Panc1 (cell line): ENCODE data around the gene MEGF11. TPM values are rescaled to one million over a fixed set of nuclear protein-coding genes. Genes with fewer than 3 reads are reported as not detected.

Experiments used
- ATAC-seq: fragments of 200-7000 bp; cut with Tn5 transposase; 2 replicates; pipeline ENCODE4 v1.9.1; 2020; ENCODE audit warnings: mild to moderate bottlenecking, moderate library complexity
- BruUV-seq: library from RNA; stranded (reverse); fragments of 400-500 nt; replicated peaks from 2 replicates; lab custom pipeline; 2021; lab: Mats Ljungman, UMichigan
- CTCF ChIA-PET: fragments of 300-600 bp; sonication (Branson Sonifier 250); formaldehyde crosslinking; loops from one replicate; lab custom pipeline; 2022; ENCODE audit warnings: antibody characterized with exemption; lab: Charles Lee
- POLR2A ChIA-PET: fragments of 300-600 bp; sonication (Branson Sonifier 250); formaldehyde crosslinking; loops from one replicate; lab custom pipeline; 2022; ENCODE audit warnings: antibody characterized with exemption; lab: Charles Lee
- DNase-seq: peaks from one replicate; pipeline ENCODE4 v3.0.0-alpha.2; 2010; ENCODE audit warnings: low read depth, low spot score
- H3K27ac ChIP-seq: 2 replicates; pipeline ENCODE4 v1.5.1; 2011; ENCODE audit warnings: mild to moderate bottlenecking, low read length, inconsistent platforms
- H3K27me3 ChIP-seq: fragments of 200-500 bp; sonication (Bioruptor generic); 2 replicates; pipeline ENCODE4 v1.6.0; 2014; ENCODE audit warnings: low read length, inconsistent platforms; ENCODE audit not compliant: control insufficient read depth, insufficient read depth
- H3K36me3 ChIP-seq: fragments of 200-500 bp; sonication (Bioruptor generic); 2 replicates; pipeline ENCODE4 v1.5.1; 2014; ENCODE audit warnings: inconsistent platforms, mild to moderate bottlenecking, low read length, moderate library complexity; ENCODE audit not compliant: control insufficient read depth, insufficient read depth
- H3K4me1 ChIP-seq: 2 replicates; pipeline ENCODE4 v1.5.1; 2011; ENCODE audit warnings: inconsistent platforms, mild to moderate bottlenecking, low read length, moderate library complexity; ENCODE audit not compliant: control insufficient read depth, insufficient read depth
- H3K4me3 ChIP-seq, 2 experiments: 2 replicates each; pipeline ENCODE4 v1.5.1; 2011 to 2012; ENCODE audit warnings: low read depth in 2 of 2, low read length in 2 of 2, mild to moderate bottlenecking in 2 of 2, inconsistent platforms in 1 of 2, moderate library complexity in 1 of 2
- H3K9me3 ChIP-seq: fragments of 200-500 bp; sonication (Bioruptor generic); 2 replicates; pipeline ENCODE4 v1.5.1; 2014; ENCODE audit warnings: low read depth, mild to moderate bottlenecking, inconsistent platforms, low read length, moderate library complexity; ENCODE audit not compliant: control insufficient read depth, insufficient read depth
- POLR2AphosphoS5 ChIP-seq: IDR thresholded peaks from 2 replicates; pipeline ENCODE4 v1.6.1; 2012; ENCODE audit warnings: mild to moderate bottlenecking, low read depth, low read length, moderate library complexity
- REST ChIP-seq, 2 experiments: IDR thresholded peaks; 2 replicates each; pipeline ENCODE4 v1.6.1; 2011 to 2012; ENCODE audit warnings: low read depth in 2 of 2, control low read depth in 1 of 2, low read length in 1 of 2, mild to moderate bottlenecking in 1 of 2, moderate library complexity in 1 of 2; ENCODE audit not compliant: insufficient read depth in 1 of 2
- SIN3A ChIP-seq: IDR thresholded peaks from 2 replicates; pipeline ENCODE4 v1.6.1; 2012; ENCODE audit warnings: low read depth, mild to moderate bottlenecking, low read length, moderate library complexity, borderline replicate concordance; ENCODE audit not compliant: insufficient read depth
- TCF7L2 ChIP-seq: IDR thresholded peaks from 2 replicates; pipeline ENCODE4 v1.6.1; 2011; ENCODE audit warnings: mild to moderate bottlenecking, low read depth, low read length, inconsistent platforms
- in situ Hi-C: cut with HindIII; loops from 2 replicates; pipeline ENCODE4 v1.10.0; 2016; ENCODE audit warnings: low sequenced_read_pairs, low pct_unique_long_range_greater_than_20kb
- intact Hi-C: fragments of 100-400 bp; cut with micrococcal nuclease; formaldehyde crosslinking; loops from one replicate; pipeline ENCODE4 v1.10.0; 2022; ENCODE audit not compliant: unreplicated experiment
- total RNA-seq: library from RNA; stranded (reverse); gene quantifications from one replicate; pipeline ENCODE4 v1.2.1, GENCODE V29; 2021; ENCODE audit not compliant: unreplicated experiment
- TF ChIP-seq, protein P1 (sequence below): fragments of 450-650 bp; IDR thresholded peaks from 2 replicates; pipeline ENCODE4 v1.5.1; 2017; ENCODE audit warnings: mild to moderate bottlenecking

The MEGF11 gene
- total RNA-seq, 1 experiment from 2014 or later: 0.95 TPM

GRCh38 chr15:66261056-66261455, 7.5 kb upstream of the MEGF11 start:
- CTCF ChIA-PET: no interaction called here

GRCh38 chr15:66256692-66257091, 3.1 kb upstream of the MEGF11 start:
- no TSS peak for BruUV-seq

More at GRCh38 chr15:66261056-66261455, 7.5 kb upstream of the MEGF11 start:
- H3K27me3 ChIP-seq: peaks cover 10% of the 10 kb centered on the region; the same call in 1 of the 2 replicates
- DNase-seq (no peak), ATAC-seq (no peak)
- H3K36me3 ChIP-seq: no peaks in the 10 kb centered on the region
- TF ChIP-seq, protein P1, sequence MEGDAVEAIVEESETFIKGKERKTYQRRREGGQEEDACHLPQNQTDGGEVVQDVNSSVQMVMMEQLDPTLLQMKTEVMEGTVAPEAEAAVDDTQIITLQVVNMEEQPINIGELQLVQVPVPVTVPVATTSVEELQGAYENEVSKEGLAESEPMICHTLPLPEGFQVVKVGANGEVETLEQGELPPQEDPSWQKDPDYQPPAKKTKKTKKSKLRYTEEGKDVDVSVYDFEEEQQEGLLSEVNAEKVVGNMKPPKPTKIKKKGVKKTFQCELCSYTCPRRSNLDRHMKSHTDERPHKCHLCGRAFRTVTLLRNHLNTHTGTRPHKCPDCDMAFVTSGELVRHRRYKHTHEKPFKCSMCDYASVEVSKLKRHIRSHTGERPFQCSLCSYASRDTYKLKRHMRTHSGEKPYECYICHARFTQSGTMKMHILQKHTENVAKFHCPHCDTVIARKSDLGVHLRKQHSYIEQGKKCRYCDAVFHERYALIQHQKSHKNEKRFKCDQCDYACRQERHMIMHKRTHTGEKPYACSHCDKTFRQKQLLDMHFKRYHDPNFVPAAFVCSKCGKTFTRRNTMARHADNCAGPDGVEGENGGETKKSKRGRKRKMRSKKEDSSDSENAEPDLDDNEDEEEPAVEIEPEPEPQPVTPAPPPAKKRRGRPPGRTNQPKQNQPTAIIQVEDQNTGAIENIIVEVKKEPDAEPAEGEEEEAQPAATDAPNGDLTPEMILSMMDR: no peak
- TF ChIP-seq TCF7L2 (no peak), REST (IDR thresholded peaks at IDR 0.05; ENCODE audit: insufficient read depth in 1 of 2, low read depth in 2 of 2, low read length in 1 of 2) (no peak), POLR2AphosphoS5 (no peak), SIN3A (no peak)
- no peak overlapping the region for H3K4me3 ChIP-seq
- no peaks in the 10 kb centered on the region for H3K4me1 ChIP-seq
- POLR2A ChIA-PET: no interaction called here
- intact Hi-C loops (no loop called here), in situ Hi-C loops (no loop called here)
- no peaks in the 10 kb centered on the region for H3K9me3 ChIP-seq
- no peak overlapping the region for H3K27ac ChIP-seq
- BruUV-seq: no TSS peak

More at GRCh38 chr15:66256692-66257091, 3.1 kb upstream of the MEGF11 start:
- ChIA-PET POLR2A (interaction anchor here (0.6 kb wide), 1 partner anchor 78 kb away, joined by 4 read pairs; no protein-coding TSS in a partner anchor), CTCF (interaction anchor here (0.6 kb wide), 1 partner anchor 91 kb away, joined by 4 read pairs; no protein-coding TSS in a partner anchor)
- TF ChIP-seq TCF7L2: no peak
- TF ChIP-seq SIN3A: no peak
- TF ChIP-seq, protein P1: no peak
- TF ChIP-seq REST (IDR thresholded peaks at IDR 0.05; ENCODE audit: insufficient read depth in 1 of 2, low read depth in 2 of 2, low read length in 1 of 2): no peak
- TF ChIP-seq POLR2AphosphoS5: no peak
- Histone ChIP-seq H3K27me3 (peaks cover 16% of the 10 kb centered on the region), H3K27ac (no peak overlapping the region), H3K36me3 (no peaks in the 10 kb centered on the region), H3K9me3 (no peaks in the 10 kb centered on the region), H3K4me1 (peaks cover 2% of the 10 kb centered on the region; the same call in 1 of the 2 replicates), H3K4me3 (no peak overlapping the region)
- DNase-seq (no peak), ATAC-seq (no peak)
- in situ Hi-C loops: no loop called here
- intact Hi-C loops: no loop called here
